Measurements from ENCODE around the gene SMIM17.

SMIM17 gene

GRCh38 chr19:56642711-56643459 lies at the start of gene SMIM17:
SMIM17 (plus strand) TSS chr19:56643159; CDS start chr19:56645668, 2,509 bp downstream.
- DNase-seq (ENCODE audit: low read depth) = no peak

DNA sequence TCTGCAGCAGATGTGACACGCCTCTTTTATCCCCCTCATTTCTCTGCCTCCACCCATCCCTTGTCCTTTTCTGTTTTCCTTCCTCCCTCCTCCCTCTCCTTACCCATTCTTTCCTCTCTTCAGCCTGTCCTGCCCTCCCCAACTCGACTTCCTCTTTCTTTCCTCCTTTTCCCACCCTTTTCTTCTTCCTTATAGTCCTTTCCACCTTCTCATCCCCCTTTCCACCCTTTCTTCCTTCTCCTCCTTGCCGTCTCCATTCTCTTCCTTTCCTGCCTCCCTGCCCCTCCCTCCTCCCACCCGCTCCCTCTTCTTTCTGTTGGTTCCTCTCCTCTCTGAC lies 48.5 kb upstream of the SMIM17 start:
- DNase-seq (ENCODE audit: low read depth) = no peak

DNA sequence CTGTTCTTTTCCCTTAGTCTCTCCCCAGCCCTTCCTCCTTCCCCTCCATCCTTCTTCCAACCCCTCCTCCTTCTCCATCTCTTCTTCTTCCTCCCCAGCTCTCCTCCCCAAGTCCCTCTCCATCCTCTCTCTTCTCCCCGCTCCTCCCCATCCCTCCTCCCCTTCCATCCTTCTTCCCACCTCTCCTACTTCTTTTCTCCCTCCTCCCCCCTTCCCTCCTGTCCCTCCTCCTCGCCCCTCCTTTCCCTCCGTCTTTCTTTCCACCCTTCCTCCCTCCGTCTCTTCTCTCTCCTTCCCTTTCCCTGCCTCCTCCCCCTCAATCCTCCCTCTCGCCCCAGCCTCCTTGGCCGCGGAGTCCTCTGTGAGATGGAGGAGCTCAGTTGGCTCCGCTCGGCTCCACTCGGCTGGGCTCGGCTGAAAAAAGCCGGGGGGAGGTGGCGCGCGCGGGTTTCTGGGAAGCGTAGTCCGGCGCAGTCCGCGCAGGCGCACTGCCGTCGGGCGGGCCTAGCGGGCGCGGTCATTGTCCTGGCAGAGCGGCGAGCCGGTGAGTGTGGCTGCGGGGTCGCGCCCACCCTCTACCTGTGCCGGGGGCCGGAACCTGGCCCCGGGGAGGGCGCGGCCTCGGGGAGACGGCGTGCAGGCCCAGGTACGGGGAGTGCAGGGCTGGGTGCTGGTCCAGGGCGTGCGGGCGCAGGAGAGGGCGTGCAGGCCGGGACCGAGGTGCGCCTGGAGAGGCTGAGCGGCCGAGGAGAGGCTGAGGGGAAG lies 48.0 kb upstream of the SMIM17 start, which contains the start of gene ZNF71:
Gene ZNF71 (plus strand): TSS at position 520 of the 765 bp plus-strand sequence. CDS start 6,257 bp downstream, outside the sequence.
- peak; percentile 77 for DNase-seq (ENCODE audit: low read depth)

GRCh38 chr19:56595548-56595899 lies 47.4 kb upstream of the SMIM17 start:
- DNase-seq (ENCODE audit: low read depth) = no peak

- DNase-seq (ENCODE audit: low read depth) = no peak
Measured at GRCh38 chr19:56596676-56597075, 46.3 kb upstream of the SMIM17 start.

DNA sequence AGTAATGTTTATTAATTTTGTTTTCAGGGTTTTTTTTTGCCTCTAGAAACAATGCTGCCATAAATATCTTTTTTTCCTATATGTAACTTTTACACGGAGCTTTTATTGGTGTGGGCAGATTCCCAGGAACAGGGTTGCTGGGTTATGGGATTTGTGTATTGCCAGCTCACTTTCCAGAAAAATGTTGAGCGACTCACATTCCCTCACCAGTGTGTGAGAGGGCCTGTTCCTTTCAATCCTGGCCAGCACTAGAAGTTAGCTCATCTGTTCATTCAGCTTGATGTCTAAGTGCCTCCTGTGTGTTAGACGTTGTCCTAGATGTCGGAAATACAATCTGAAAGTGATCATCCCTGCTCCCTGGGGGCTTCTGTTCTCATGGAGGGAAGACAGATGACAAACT lies 45.3 kb upstream of the SMIM17 start:
- no peak for DNase-seq (ENCODE audit: low read depth)

DNA sequence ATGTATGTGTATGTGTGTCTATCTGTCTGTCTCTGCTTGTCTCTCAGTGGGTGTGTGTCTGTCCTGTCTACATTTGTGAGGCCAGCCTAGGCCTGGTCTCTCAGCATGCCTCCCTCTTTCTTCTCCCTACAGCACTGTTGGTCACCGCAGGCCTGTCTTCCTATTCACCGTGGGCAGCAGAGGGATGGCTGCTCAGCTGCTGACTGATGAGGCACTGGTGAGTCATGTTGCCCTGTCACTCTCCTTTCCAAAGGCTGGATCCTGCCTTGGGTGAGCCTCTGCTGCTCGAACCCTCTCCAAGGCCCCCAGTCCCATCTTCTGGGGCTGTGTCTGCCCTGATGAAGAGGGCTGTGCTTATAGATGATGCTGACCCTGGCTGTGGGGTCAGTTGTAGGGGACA lies 41.6 kb upstream of the SMIM17 start:
- no peak for DNase-seq (ENCODE audit: low read depth)

- no peak for DNase-seq (ENCODE audit: low read depth)
Measured at GRCh38 chr19:56603829-56604228, 39.1 kb upstream of the SMIM17 start.

- DNase-seq (ENCODE audit: low read depth) = no peak
Measured at GRCh38 chr19:56608274-56608964, 34.5 kb upstream of the SMIM17 start.

DNA sequence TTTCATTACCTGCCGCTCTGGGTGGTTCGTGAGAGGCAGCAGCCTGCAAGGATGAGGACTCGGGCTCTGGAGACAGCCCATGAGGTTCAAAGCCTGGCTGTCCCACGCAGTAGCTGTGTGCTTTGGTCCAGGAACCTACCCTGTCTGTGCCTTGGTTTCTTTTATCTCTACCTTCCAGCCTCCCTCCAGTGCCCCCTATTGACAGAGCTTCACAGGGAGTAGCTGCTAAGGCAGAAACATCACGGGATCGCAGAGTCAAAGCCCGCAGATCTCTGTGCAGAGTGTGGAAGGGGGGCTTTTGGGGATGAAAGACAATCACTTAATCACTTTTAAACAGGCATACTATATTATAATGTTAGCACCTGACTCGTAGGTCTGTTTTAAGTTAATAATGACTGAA lies 31.7 kb upstream of the SMIM17 start:
- DNase-seq (ENCODE audit: low read depth) = no peak

DNA sequence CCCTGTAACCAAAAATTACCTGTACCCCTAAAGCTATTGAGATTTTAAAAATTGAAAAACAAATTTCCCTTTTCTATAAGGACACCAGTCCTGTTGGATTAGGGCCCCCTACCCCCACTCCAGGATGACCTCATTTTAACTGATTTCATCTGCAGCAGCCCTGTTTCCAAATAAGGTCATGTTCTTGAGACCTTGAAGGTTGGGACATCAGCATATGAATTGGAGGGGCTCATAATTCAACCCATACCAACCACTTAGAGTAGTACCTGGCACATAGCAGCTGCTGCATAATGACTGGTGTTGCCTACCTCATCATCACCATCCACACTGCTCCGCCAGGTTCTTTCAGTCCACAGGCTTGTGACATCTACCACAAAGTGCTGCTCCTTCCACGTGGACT lies 30.2 kb upstream of the SMIM17 start:
- DNase-seq (ENCODE audit: low read depth) = no peak

DNA sequence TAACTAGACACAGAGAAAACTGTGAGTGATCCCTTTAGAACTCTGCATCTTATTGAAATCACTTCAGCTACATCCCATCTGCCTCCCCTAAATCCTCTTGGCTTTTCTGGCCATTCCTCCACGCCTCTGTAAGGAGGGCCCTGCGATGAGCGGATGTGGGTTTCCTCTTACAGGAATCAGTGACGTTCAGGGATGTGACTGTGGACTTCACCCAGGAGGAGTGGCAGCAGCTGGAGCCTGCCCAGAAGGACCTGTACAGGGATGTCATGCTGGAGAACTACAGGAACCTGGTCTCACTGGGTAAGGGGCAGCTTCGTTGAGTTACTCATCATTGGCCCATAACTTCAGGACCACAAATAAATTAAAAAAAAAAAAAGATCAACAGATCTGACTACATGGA lies 29.3 kb upstream of the SMIM17 start:
- DNase-seq (ENCODE audit: low read depth) = no peak

GRCh38 chr19:56617531-56617930 lies 25.4 kb upstream of the SMIM17 start:
- DNase-seq (ENCODE audit: low read depth) = no peak

GRCh38 chr19:56619121-56619520 lies 23.8 kb upstream of the SMIM17 start:
- no peak for DNase-seq (ENCODE audit: low read depth)

- DNase-seq (ENCODE audit: low read depth) = no peak
Measured at GRCh38 chr19:56622374-56622773, 20.6 kb upstream of the SMIM17 start.

DNA sequence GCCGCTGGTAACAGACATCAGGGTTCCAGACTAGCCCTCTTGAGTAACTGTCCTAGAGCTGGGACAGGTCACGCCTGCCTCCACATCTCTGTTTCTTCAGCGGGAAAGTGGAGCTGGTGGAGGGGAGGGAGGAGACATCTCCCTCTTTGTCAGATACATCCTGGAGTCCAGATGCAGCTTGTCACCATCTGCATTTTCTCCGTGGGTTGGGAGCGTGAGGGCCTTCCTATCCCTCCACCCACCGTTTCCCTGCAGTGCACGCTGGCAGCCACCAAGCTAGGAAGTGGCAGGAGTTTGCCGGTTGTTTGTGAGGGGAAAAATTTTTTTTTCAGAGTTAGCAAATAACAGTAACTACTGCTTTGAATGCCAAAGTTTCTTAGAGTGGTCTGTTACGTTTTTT lies 20.0 kb upstream of the SMIM17 start:
- DNase-seq (ENCODE audit: low read depth) = no peak

- DNase-seq (ENCODE audit: low read depth) = no peak
Measured at GRCh38 chr19:56625708-56626107, 17.3 kb upstream of the SMIM17 start.

- DNase-seq (ENCODE audit: low read depth) = no peak
Measured at GRCh38 chr19:56633021-56633420, 9.9 kb upstream of the SMIM17 start.

DNA sequence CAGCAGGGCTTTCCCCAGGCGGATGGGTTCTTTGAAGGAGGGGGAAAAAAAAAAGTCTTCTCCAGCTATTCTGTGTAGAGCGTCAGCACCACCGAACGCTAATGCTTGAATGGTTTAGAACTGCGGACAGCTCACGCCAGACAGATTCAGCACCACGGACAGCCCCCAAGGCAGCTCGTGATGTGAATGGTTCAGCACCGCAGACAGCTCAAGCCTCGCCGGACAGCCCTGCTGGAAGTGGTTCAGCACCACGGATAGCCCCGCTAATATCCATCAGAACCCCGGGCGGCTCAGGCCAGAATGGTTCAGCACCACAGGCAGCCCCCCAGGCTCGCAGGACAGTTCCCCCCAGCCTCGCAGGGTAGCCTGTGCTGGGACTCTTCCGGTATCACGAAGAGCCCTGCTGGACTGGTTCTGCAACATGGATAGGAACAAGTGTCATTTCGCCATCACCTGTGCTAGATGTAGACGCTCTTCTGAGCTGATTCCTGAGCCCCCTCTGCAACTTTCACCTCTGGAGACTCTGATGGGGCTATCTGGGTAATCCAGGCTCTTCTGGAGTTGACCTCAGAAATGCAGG lies 4.9 kb upstream of the SMIM17 start:
- DNase-seq (ENCODE audit: low read depth) = no peak

DNA sequence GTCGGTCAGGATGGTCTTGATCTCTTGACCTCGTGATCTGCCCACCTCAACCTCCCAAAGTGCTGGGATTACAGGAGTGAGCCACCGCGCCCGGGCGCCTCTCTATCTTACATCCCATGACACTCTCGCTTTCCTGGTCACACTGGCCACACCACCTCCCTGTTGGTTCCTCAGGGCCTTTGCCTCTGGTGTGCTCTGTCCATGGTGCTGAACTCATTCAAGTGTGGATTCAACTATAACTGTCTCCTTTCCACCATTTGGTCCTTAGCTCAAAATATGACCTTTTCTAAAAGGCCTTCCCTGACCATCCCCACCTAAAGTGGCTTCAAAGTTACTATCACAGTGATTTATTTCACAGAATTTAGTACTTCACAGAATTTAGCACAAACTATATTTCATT lies 3.7 kb upstream of the SMIM17 start:
- no peak for DNase-seq (ENCODE audit: low read depth)

GRCh38 chr19:56643460-56643955 lies 549 bp downstream of the SMIM17 start:
- DNase-seq (ENCODE audit: low read depth) = no peak

DNA sequence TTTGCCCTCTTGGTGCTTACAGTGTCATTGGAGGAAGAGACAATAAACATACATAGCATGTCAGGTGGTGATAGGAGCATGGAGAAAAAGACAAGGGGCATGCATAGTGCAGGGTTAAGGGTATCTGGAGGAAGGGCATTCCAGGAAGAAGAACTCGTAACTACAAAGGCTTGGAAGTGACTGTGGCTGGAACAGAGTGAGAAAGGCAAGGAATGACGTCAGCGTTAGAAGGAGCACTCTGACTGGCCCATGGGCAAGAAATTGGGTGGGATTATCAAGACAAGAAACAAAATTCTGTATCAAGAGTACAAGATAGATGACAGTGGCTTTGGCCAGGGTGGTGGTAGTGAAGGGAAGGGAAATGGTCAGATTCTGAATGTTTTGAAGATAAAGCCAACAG lies 11.2 kb downstream of the SMIM17 start:
- no peak for DNase-seq (ENCODE audit: low read depth)

Measured in activated T-helper 9 cell treated with anti-CD3 and anti-CD28 coated beads, Interleukin-2, amount 50 U/mL, for 16 hours (primary cell).